Measurements from ENCODE around the gene MESP2. TPM values are rescaled to one million over a fixed set of nuclear protein-coding genes. Genes with fewer than 3 reads are reported as not detected.

Gene MESP2
- total RNA-seq, 1 donor from 2014 or later: not detected

GRCh38 chr15:89803941-89804800 is 28.0 kb downstream of the MESP2 start:
- H3K36me3 Mint-ChIP-seq: no peaks in the 10 kb centered on the region
- no peaks in the 10 kb centered on the region for H3K27me3 Mint-ChIP-seq
- no peaks in the 10 kb centered on the region for H3K9me3 Mint-ChIP-seq
- no peak overlapping the region for H3K27ac Mint-ChIP-seq
- H3K4me3 Mint-ChIP-seq: no peak overlapping the region
- H3K4me1 Mint-ChIP-seq (ENCODE audit: unreplicated experiment): peaks cover 12% of the 10 kb centered on the region
- no peak for TF ChIP-seq CTCF (conservative IDR thresholded peaks at IDR 0.05)
- DNase-seq (ENCODE audit: extremely low spot score, unreplicated experiment): no peak

- H3K27me3 Mint-ChIP-seq: no peaks in the 10 kb centered on the region
- no peak overlapping the region for H3K4me3 Mint-ChIP-seq
- no peak for TF ChIP-seq CTCF (conservative IDR thresholded peaks at IDR 0.05)
- DNase-seq (ENCODE audit: extremely low spot score, unreplicated experiment): no peak
- H3K27ac Mint-ChIP-seq: no peak overlapping the region
- peaks cover 6% of the 10 kb centered on the region for H3K4me1 Mint-ChIP-seq (ENCODE audit: unreplicated experiment)
- no peaks in the 10 kb centered on the region for H3K36me3 Mint-ChIP-seq
- no peaks in the 10 kb centered on the region for H3K9me3 Mint-ChIP-seq
These were observed 29.4 kb downstream of the MESP2 start for GRCh38 chr15:89805241-89806209.

GRCh38 chr15:89806210-89806558 is 30.1 kb downstream of the MESP2 start:
- H3K27me3 Mint-ChIP-seq: no peaks in the 10 kb centered on the region
- no peak for DNase-seq (ENCODE audit: extremely low spot score, unreplicated experiment)
- H3K9me3 Mint-ChIP-seq: no peaks in the 10 kb centered on the region
- H3K36me3 Mint-ChIP-seq: no peaks in the 10 kb centered on the region
- no peak overlapping the region for H3K4me3 Mint-ChIP-seq
- no peak overlapping the region for H3K27ac Mint-ChIP-seq
- peaks cover 6% of the 10 kb centered on the region for H3K4me1 Mint-ChIP-seq (ENCODE audit: unreplicated experiment)
- TF ChIP-seq CTCF (conservative IDR thresholded peaks at IDR 0.05): no peak

- no peaks in the 10 kb centered on the region for H3K9me3 Mint-ChIP-seq
- H3K36me3 Mint-ChIP-seq: no peaks in the 10 kb centered on the region
- no peak overlapping the region for H3K4me3 Mint-ChIP-seq
- peaks cover 5% of the 10 kb centered on the region for H3K4me1 Mint-ChIP-seq (ENCODE audit: unreplicated experiment)
- H3K27ac Mint-ChIP-seq: no peak overlapping the region
- H3K27me3 Mint-ChIP-seq: peaks cover 2% of the 10 kb centered on the region
- no peak for TF ChIP-seq CTCF (conservative IDR thresholded peaks at IDR 0.05)
- DNase-seq (ENCODE audit: extremely low spot score, unreplicated experiment): no peak
These were observed 30.7 kb downstream of the MESP2 start for GRCh38 chr15:89806559-89807550.

- H3K27ac Mint-ChIP-seq: no peak overlapping the region
- H3K36me3 Mint-ChIP-seq: no peaks in the 10 kb centered on the region
- no peak for DNase-seq (ENCODE audit: extremely low spot score, unreplicated experiment)
- peaks cover 4% of the 10 kb centered on the region for H3K27me3 Mint-ChIP-seq
- no peak for TF ChIP-seq CTCF (conservative IDR thresholded peaks at IDR 0.05)
- no peaks in the 10 kb centered on the region for H3K4me1 Mint-ChIP-seq (ENCODE audit: unreplicated experiment)
- H3K9me3 Mint-ChIP-seq: no peaks in the 10 kb centered on the region
- no peak overlapping the region for H3K4me3 Mint-ChIP-seq
These were observed 31.6 kb downstream of the MESP2 start for GRCh38 chr15:89807689-89808088.

All from type B pancreatic cell (in vitro differentiated cells).